ENCODE data around the gene COP1. TPM values are rescaled to one million over a fixed set of nuclear protein-coding genes. Genes with fewer than 3 reads are reported as not detected.

The COP1 gene
- total and polyA plus RNA-seq, 2 of the 8 experiments (the other 6 are each of a cell fraction or from before 2014, with no cell fraction given), result 26.2 to 44.9 TPM

DNA sequence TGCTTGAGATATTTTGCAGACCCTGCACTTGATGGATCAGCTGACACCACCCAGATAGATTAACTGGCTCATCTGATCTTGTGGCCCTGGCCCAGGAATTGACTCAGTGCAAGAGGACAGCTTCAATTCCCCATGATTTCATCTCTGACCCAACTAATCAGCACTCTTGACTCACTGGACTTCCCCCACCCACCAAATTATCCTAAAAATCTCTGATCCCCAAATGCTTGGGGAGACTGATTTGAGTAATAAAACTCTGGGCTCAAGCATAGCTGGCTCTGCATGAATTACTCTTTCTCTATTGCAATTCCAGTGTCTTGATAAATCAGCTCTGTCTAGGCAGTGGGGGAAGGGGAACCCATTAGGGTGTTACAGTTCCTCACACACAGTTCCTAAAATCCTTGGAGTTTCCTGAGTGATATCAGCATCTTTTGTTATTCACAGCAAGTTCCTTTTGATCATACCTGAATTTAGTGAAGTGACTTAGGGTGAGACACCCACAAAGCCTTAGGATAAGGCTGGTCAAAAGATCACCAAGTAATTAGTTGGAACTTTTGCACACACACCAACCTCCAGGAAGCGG lies 104.2 kb downstream of the COP1 start:
- no peaks in the 10 kb centered on the region for H4K20me1 ChIP-seq (replicated peaks in 1 of 2; ENCODE audit: control insufficient read depth in 1 of 2, insufficient read depth in 2 of 2, low read length in 2 of 2)
- H3K79me2 ChIP-seq (ENCODE audit: control insufficient read depth in 1 of 2, insufficient read depth in 2 of 2, low read length in 2 of 2), result no peaks in the 10 kb centered on the region
- no peak overlapping the region for H2BK20ac ChIP-seq (ENCODE audit: low read length)
- H3K27me3 ChIP-seq (replicated peaks in 1 of 4; ENCODE audit: control insufficient read depth in 3 of 4, extremely low read depth in 1 of 4, insufficient read depth in 3 of 4, low read length in 3 of 4), result no peaks in the 10 kb centered on the region
- H3K4me1 ChIP-seq (replicated peaks in 1 of 4; ENCODE audit: control insufficient read depth in 3 of 4, insufficient read depth in 4 of 4, low read length in 3 of 4), result peaks cover 0 to 5% (median 0%) of the 10 kb centered on the region in 4 experiments; a peak in 2 of 7 replicates
- WGBS, 2 experiments (ENCODE audit: extremely low coverage in 1 of 2, insufficient coverage in 1 of 2, insufficient read length in 1 of 2, insufficient replicate concordance in 2 of 2, low coverage in 1 of 2, low lambda C conversion rate in 2 of 2, missing lambda C conversion rate in 1 of 2), result 82% methylated on average over 1 of the region's 1 CpG; no CpG with 5 or more reads in 1 of the 2 experiments
- FAIRE-seq (no peak), DNase-seq (ENCODE audit: low read depth in 1 of 2, low spot score in 2 of 2) (no peak)
- no peak overlapping the region for H4K5ac ChIP-seq (ENCODE audit: insufficient read length, low read depth, low read length)
- peaks cover 0 to 22% (median 11%) of the 10 kb centered on the region in 4 experiments; a peak in 5 of 8 replicates for H3K36me3 ChIP-seq (ENCODE audit: control insufficient read depth in 2 of 4, insufficient read depth in 4 of 4, low read length in 3 of 4)
- H2BK15ac ChIP-seq (ENCODE audit: low read length), result no peak overlapping the region
- no peak overlapping the region for H3K27ac ChIP-seq (ENCODE audit: low read depth, low read length)
- no peak overlapping the region for H2AFZ ChIP-seq (ENCODE audit: low read length)
- no peak overlapping the region for H3K4ac ChIP-seq (replicated peaks; ENCODE audit: insufficient read length, low read depth, low read length)
- H2AK5ac ChIP-seq (ENCODE audit: low read depth, low read length), result no peak overlapping the region
- no peak overlapping the region for H3K9ac ChIP-seq (replicated peaks in 1 of 4; ENCODE audit: extremely low read depth in 1 of 4, low read depth in 3 of 4, low read length in 3 of 4)
- no peak overlapping the region for H3K14ac ChIP-seq (ENCODE audit: insufficient read length)
- no peak overlapping the region for H3K18ac ChIP-seq (ENCODE audit: extremely low read depth, low read length)
- no peak overlapping the region for H3K56ac ChIP-seq (replicated peaks; ENCODE audit: insufficient read length, low read depth, low read length)
- H4K8ac ChIP-seq (ENCODE audit: extremely low read depth, insufficient read depth, low read length), result no peak overlapping the region
- H3K23me2 ChIP-seq (ENCODE audit: low read depth, low read length), result no peaks in the 10 kb centered on the region
- peaks cover 13 to 17% of the 10 kb centered on the region in 2 experiments for H3K9me3 ChIP-seq (ENCODE audit: insufficient read depth in 2 of 2, low read depth in 1 of 2, low read length in 1 of 2)
- no peak overlapping the region for H2BK12ac ChIP-seq (ENCODE audit: low read depth, low read length)
- POLR2A ChIA-PET (ENCODE audit: partially characterized antibody), result no interaction called here
- no peak overlapping the region for H2BK120ac ChIP-seq (replicated peaks; ENCODE audit: low read depth, low read length)
- H3K4me3 ChIP-seq (ENCODE audit: extremely low read depth in 1 of 4, insufficient read depth in 2 of 4, low read depth in 3 of 4, low read length in 4 of 4), result no peak overlapping the region
- H4K91ac ChIP-seq (replicated peaks; ENCODE audit: insufficient read length, low read length), result no peak overlapping the region
- no peak overlapping the region for H3K23ac ChIP-seq (ENCODE audit: insufficient read length)
- no peak overlapping the region for H2BK5ac ChIP-seq (ENCODE audit: low read depth, low read length)
- H3K79me1 ChIP-seq (ENCODE audit: low read depth, low read length), result no peaks in the 10 kb centered on the region
- H3K4me2 ChIP-seq (ENCODE audit: insufficient read depth in 1 of 2, low read depth in 2 of 2, low read length in 2 of 2), result no peak overlapping the region
- CTCF ChIA-PET (ENCODE audit: partially characterized antibody), result interaction anchor here (0.6 kb wide), 1 partner anchor 186 kb away, joined by 3 read pairs; no protein-coding TSS in a partner anchor
- TF ChIP-seq, protein P1, sequence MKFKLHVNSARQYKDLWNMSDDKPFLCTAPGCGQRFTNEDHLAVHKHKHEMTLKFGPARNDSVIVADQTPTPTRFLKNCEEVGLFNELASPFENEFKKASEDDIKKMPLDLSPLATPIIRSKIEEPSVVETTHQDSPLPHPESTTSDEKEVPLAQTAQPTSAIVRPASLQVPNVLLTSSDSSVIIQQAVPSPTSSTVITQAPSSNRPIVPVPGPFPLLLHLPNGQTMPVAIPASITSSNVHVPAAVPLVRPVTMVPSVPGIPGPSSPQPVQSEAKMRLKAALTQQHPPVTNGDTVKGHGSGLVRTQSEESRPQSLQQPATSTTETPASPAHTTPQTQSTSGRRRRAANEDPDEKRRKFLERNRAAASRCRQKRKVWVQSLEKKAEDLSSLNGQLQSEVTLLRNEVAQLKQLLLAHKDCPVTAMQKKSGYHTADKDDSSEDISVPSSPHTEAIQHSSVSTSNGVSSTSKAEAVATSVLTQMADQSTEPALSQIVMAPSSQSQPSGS (IDR thresholded peaks at IDR 0.05; ENCODE audit: low read length), result no peak
- TF ChIP-seq BCL11A (IDR thresholded peaks at IDR 0.05; ENCODE audit: low read depth in 2 of 2, low read length in 2 of 2) (no peak), CHD1 (IDR thresholded peaks at IDR 0.05; ENCODE audit: low read depth, low read length) (no peak), POLR2AphosphoS5 (IDR thresholded peaks at IDR 0.05; ENCODE audit: low read depth, low read length) (no peak), SUZ12 (IDR thresholded peaks at IDR 0.05; ENCODE audit: low read length) (no peak), RBBP5 (IDR thresholded peaks at IDR 0.05; ENCODE audit: borderline replicate concordance, low read depth, low read length) (no peak), RXRA (IDR thresholded peaks at IDR 0.05; ENCODE audit: insufficient read depth, low read depth, low read length) (no peak), TCF12 (IDR thresholded peaks at IDR 0.05; ENCODE audit: low read depth, low read length) (no peak), NRF1 (IDR thresholded peaks at IDR 0.05; ENCODE audit: low read depth, low read length) (no peak)
- TF ChIP-seq, protein P2, sequence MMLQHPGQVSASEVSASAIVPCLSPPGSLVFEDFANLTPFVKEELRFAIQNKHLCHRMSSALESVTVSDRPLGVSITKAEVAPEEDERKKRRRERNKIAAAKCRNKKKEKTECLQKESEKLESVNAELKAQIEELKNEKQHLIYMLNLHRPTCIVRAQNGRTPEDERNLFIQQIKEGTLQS (IDR thresholded peaks at IDR 0.05; ENCODE audit: insufficient read depth, low read depth, low read length), result no peak
- TF ChIP-seq, protein P3, sequence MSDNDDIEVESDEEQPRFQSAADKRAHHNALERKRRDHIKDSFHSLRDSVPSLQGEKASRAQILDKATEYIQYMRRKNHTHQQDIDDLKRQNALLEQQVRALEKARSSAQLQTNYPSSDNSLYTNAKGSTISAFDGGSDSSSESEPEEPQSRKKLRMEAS (IDR thresholded peaks at IDR 0.05), result no peak
